Activated CD4-positive, alpha-beta T cell treated with anti-CD3 and anti-CD28 coated beads, Interleukin-2, amount 50 U/mL, for 48 hours (primary cell): ENCODE data around the gene CD6.
A peak's percentile ranks its signal among the peaks of the same experiment; 100 is the strongest.

Source experiments
- DNase-seq, 2 experiments: peaks; one replicate each; pipeline ENCODE4 v3.0.0-alpha.2; 2020

The CD6 gene

GRCh38 chr11:61011229-61011870 is 39.9 kb downstream of the CD6 start:
- no peak for DNase-seq

GRCh38 chr11:61011950-61012736 is 40.7 kb downstream of the CD6 start:
- no peak for DNase-seq

- no peak for DNase-seq
Observed at GRCh38 chr11:61012737-61013215, 41.3 kb downstream of the CD6 start.

DNA sequence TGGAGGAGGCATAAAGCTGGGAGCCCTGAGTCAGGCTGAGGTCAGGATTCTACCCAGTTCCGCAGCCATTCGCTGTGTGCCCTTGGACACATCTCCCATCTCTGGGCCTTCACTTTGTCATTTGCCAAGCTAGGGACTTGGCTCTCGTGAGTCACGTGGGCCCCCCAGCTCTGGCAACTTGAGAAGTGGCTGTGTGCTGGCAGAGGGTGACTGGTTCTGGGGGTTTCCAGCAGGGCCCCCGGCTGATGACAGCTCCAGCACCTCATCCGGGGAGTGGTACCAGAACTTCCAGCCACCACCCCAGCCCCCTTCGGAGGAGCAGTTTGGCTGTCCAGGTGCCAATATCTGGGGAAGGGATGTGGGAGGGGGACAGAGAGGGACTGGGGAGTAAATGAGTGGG is 46.6 kb downstream of the CD6 start:
- DNase-seq: no peak

- no peak for DNase-seq
Observed at GRCh38 chr11:61019037-61019831, 47.8 kb downstream of the CD6 start.

DNA sequence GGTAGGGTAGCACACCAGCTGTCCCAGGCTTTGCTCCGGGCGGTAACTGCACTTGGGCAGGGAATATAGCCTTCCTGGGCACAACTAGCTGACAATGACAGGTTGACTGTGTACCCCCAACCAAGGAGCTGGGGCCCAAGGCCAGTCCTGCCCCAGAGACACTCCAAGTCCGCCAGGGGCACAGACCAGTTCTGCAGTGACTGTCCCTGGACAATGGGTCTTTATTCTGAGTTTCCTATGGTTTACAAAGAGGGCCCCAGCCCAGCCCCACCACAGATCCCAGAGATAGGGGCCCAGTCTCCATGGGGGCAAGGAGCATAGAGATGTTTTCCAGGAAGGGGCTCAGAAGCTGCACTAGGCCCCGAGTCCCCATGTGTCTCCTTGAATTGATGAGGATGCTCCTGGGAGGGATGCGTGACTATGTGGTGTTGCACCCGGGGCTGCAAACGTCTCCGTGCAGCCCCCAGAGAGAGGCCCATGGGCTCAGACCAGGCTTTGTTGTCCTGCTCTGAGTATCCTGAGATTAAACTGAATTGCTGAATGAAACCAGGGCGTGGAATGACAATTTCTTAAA is 48.4 kb downstream of the CD6 start:
- no peak for DNase-seq

- DNase-seq: no peak
Observed at GRCh38 chr11:61020551-61021235, 49.2 kb downstream of the CD6 start.

- peak; percentile 87 to 91 for DNase-seq
Observed at GRCh38 chr11:61021661-61022212, 50.3 kb downstream of the CD6 start.

DNA sequence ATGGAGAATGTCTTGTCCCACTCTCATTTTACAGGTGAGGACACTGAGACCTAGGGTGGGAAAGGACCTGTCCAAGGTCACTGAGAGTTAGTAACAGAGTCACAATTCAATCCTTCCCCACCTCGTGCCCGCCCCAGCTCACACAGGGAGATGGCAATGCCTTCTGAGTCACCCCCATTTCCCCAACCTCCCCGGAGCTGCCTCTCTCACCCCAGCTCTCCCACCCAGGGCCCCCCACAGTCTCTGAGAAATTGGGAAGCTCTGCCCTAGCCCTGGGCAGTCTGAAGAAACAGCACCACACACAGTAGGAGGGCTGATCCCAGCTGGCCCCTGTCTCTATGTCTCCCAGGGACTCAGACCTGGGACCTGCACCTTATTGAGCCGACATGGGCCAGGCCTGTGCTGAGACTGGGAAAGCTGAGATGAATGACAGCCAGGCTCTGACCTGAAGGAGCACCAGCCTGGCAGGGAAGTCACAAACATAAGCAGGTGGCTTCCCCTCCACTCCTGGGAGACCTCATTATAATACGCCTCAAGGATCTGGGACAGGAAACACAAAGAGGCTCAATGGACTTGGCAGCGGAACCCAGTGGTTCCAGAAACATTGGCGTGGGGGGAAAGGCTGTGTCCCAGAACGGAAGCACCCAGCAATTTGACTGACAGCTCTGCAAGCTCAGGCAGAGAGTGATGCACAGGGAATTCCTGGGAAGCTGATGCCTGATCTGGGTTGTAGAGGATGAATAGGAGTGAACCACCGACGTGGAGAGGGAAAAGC is 51.0 kb downstream of the CD6 start:
- peak in 1 of 2 experiments; percentile 62 for DNase-seq

DNA sequence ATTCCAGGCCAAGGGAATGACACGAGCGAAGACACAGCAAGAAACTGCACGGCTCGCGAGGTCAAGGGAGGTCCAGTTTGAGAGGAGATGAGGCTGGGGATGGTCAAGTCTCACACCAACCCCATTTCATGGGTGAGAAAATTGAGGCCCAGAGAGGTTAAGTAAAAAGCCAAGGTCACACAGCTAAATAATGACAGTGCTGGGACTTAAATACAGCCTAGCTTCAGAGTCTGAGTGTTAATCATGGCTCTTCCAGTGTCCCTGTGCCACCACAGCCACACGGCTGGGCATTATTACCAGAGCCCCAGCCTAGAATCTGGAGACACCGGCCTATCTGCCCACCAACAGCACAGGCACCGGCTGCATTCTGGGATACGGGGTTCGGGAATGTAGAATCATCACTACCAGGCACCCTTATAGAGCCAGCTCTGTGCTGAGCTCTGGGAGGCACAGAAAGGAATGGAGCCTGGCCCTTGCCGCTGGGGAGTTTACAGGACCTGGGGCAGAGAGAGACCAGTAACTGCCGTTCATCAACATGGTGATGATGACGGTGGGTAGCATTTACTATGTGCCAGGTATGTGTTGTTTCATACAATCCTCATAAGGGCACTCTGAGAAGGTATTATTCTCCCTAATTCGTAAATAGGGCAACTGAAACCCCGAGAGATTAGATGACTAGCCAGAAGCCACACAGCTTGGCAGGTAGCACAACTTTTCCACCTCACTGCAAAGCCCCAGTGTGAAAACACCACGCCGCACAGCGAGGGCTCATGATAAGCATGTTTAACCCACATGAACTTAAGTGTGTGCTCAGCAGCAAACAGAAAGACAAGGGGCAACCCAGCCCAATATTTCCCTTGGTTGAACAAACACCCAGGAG is 51.8 kb downstream of the CD6 start:
- peak; percentile 77 to 82 for DNase-seq

- no peak for DNase-seq
Observed at GRCh38 chr11:61023966-61024295, 52.5 kb downstream of the CD6 start.

DNA sequence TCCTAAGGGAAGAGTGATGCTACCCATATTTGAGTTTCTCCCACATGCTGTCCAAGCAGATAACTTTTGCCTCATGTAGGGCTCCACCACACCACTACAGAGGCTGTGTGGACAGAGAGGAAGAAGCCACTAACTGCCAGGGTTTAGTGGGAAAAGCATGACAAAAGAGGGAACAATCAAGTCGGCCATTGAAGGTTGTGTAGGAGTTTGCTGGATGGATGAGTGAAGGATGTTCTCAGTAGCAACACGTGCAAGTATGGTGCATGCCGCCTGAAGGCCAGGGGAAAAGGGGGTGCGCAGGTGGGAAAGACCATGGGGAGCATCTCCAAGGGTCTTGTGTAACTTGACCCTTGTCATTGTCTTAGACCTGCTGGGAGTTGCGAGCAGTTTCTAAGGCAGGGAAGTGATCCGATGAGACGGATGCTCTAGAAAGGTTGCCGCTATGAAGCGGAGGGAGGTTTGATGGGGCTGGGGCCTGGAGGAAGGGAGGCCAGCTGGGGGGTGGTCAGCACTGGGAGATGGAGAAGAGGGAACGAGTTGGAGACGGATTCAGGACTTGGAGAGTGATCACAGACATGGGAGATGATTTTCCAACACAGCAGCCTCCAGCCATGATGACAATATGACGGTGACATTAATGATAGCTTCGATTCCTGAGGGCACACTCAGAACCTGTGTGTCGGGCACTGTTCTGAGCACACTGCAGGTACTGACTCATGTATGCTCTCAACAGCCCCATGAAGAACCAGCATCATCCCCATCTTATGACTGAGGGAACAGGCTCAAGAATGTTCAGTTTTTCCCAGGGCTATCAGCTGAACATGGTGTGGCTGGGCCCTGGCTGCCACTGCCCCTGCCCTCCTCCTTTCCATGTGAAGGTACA is 53.7 kb downstream of the CD6 start:
- no peak for DNase-seq

DNA sequence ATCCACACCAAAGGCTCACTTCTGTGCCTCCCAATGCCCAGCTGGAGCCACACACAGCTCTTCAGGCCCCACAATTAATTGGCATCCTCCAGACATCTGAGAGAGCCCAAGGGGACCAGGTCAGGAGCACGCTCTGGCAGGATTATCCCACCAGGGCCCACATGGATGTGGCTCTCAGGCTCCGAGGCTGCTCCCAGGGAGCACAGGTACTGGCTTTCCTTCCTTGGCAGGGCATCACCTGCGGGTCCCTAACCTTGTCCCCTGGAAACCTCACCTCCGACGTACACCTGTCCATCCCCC is 54.3 kb downstream of the CD6 start:
- peak in 1 of 2 experiments; percentile 37 for DNase-seq

- peak; percentile 56 to 62 for DNase-seq
Observed at GRCh38 chr11:61026121-61027031, 54.9 kb downstream of the CD6 start.

DNA sequence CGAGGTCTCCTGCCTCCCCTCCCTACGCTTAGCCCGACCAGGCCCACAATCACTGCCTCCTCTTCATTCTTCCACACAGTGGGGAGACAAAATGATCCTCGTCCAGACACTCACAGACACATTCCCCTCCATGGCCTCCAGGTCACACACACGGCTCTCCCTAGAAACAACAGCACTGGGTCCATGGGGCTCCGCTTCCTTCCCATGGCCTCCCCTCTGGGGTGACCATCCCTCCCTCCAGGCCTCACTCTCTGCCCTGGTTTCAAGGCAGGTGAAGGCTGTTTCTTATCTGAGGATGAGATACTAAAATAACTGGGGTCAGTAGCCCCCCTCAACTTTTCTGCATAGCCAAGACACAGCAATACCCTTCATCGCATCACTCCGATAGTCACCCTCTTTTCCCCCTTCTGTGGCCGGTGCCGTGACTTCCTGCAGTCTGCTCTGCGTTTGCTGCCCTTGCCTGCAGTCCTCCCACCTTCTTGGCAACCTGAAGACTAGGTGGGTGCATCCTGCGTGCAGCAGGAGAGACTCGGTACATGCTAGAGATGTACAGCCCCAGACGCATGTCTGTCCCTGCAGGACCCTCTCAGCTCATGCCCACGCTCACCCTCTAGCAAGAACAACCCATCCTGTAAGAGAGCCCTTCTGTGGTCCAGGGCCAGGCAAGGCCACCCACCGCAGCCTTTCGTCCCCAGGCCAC is 55.8 kb downstream of the CD6 start:
- DNase-seq: peak; percentile 42 to 49

GRCh38 chr11:61028135-61028729 is 56.8 kb downstream of the CD6 start:
- DNase-seq: peak; percentile 78 to 84

DNA sequence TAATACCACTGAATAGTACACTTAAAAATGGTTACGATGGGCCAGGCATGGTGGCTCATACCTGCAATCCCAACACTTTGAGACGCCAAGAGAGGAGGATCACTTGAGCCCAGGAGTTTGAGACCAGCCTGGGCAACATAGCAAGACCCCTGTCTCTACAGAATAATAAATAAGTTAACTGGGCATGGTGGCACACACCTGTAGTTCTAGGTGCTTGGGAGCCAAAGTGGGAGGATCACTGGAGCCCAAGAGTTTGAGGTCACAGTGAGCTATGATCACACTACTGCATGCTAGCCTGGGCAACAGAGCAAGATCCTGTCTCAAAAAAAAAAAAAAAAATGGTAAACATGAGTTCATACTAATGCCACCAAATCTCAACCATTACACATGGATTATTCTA is 61.3 kb downstream of the CD6 start:
- no peak for DNase-seq
